K562 (cell line): ENCODE results near the gene TRAPPC2L. TPM values are rescaled to one million over a fixed set of nuclear protein-coding genes. Genes with fewer than 3 reads are reported as not detected.

ENCODE experiments used
- ATAC-seq: fragments of 200-7000 bp; cut with Tn5 transposase; 3 replicates; pipeline ENCODE4 v1.9.1; 2020; ENCODE audit warnings: moderate library complexity
- BruUV-seq: library from RNA; stranded (reverse); fragments of 400-500 nt; replicated peaks from 2 replicates; lab custom pipeline; 2021; lab: Mats Ljungman, UMichigan
- CTCF ChIA-PET: fragments of 300-600 bp; formaldehyde crosslinking; extraction: SDS; loops from one replicate; lab custom pipeline; 2021; ENCODE audit warnings: low intra/inter-chr PET ratio; lab: Yijun Ruan, JAX
- POLR2A ChIA-PET: fragments of 300-600, 350-650 bp; sonication (Branson Sonifier 250); formaldehyde crosslinking; extraction: SDS; loops from one replicate; lab custom pipeline; 2021; ENCODE audit warnings: antibody characterized with exemption, inconsistent platforms; lab: Yijun Ruan, JAX
- DNase-seq, 4 experiments: peaks; one replicate each; pipeline versions ENCODE4 v3.0.0 to v3.0.0-alpha.2; 2011 to 2018; ENCODE audit warnings: low spot score in 3 of 4, mixed read lengths in 3 of 4; ENCODE audit errors: extremely low read depth in 1 of 4
- FAIRE-seq: peaks from 2 replicates; lab custom pipeline; 2011; peaks lifted over from hg19 to GRCh38; lab: Jason Lieb, UNC
- H2AFZ ChIP-seq: 2 replicates; pipeline ENCODE4 v1.6.0; 2011; ENCODE audit warnings: low read depth, low read length, control low read depth, inconsistent platforms
- H3K27ac ChIP-seq: fragments of 200-600 bp; 3 replicates; pipeline ENCODE4 v1.8.0; 2011; ENCODE audit warnings: low read depth, mild to moderate bottlenecking, control low read depth, inconsistent platforms, low read length, moderate library complexity, mixed read lengths; ENCODE audit errors: extremely low read depth
- H3K27me3 ChIP-seq, 2 experiments: fragments of 300-600 bp in 1 of 2; 2 replicates in 1 of 2; 3 replicates in 1 of 2; pipeline versions ENCODE4 v1.6.0 to v1.8.0; 2011; ENCODE audit warnings: inconsistent platforms in 2 of 2, low read length in 2 of 2, mild to moderate bottlenecking in 1 of 2, mixed read lengths in 1 of 2, moderate library complexity in 1 of 2; ENCODE audit not compliant: control insufficient read depth in 2 of 2, insufficient read depth in 2 of 2
- H3K36me3 ChIP-seq: fragments of 300-600 bp; 3 replicates; pipeline ENCODE4 v1.8.0; 2011; ENCODE audit warnings: mild to moderate bottlenecking, low read length, inconsistent platforms; ENCODE audit not compliant: control insufficient read depth, insufficient read depth
- H3K4me1 ChIP-seq, 2 experiments: fragments of 200-600 bp in 1 of 2; replicated peaks in 1 of 2; 2 replicates in 1 of 2; 3 replicates in 1 of 2; pipeline versions ENCODE4 v1.5.1 to v1.8.0; 2011; ENCODE audit warnings: inconsistent platforms in 2 of 2, low read length in 2 of 2, mild to moderate bottlenecking in 1 of 2, mixed read lengths in 1 of 2, moderate library complexity in 1 of 2; ENCODE audit not compliant: control insufficient read depth in 2 of 2, insufficient read depth in 2 of 2
- H3K4me2 ChIP-seq: 2 replicates; pipeline ENCODE4 v1.6.1; 2011; ENCODE audit warnings: low read length, control low read depth, inconsistent platforms, mixed read lengths; ENCODE audit not compliant: insufficient read depth
- H3K4me3 ChIP-seq: fragments of 200-600 bp; sonication (generic), shearing (Covaris generic); 2 replicates; pipeline ENCODE4 v1.5.1; 2016; ENCODE audit warnings: control low read depth, inconsistent platforms
- H3K79me2 ChIP-seq: fragments of 200-600 bp; 3 replicates; pipeline ENCODE4 v1.8.0; 2011; ENCODE audit warnings: low read length, inconsistent platforms; ENCODE audit not compliant: control insufficient read depth, insufficient read depth
- H3K9ac ChIP-seq, 2 experiments: 2 replicates each; pipeline versions ENCODE4 v1.6.0 to v1.6.1; 2011; ENCODE audit warnings: low read depth in 2 of 2, low read length in 2 of 2, control low read depth in 1 of 2, inconsistent platforms in 1 of 2, mild to moderate bottlenecking in 1 of 2, mixed read lengths in 1 of 2; ENCODE audit not compliant: insufficient read depth in 1 of 2
- H3K9me1 ChIP-seq: one replicate; pipeline ENCODE4 v1.6.0; 2011; ENCODE audit warnings: inconsistent platforms, mild to moderate bottlenecking, low read length, moderate library complexity; ENCODE audit not compliant: control insufficient read depth, insufficient read depth
- H3K9me3 ChIP-seq: replicated peaks from 2 replicates; pipeline ENCODE4 v1.5.1; 2011; ENCODE audit warnings: low read depth, low read length, inconsistent platforms; ENCODE audit not compliant: control insufficient read depth, insufficient read depth
- H4K20me1 ChIP-seq: replicated peaks from 2 replicates; pipeline ENCODE4 v1.6.1; 2011; ENCODE audit warnings: low read length, inconsistent platforms, mixed read lengths; ENCODE audit not compliant: control insufficient read depth, insufficient read depth
- CREB3L1 ChIP-seq: fragments of 450-650 bp; IDR thresholded peaks from 2 replicates; pipeline ENCODE4 v1.6.1; 2014; ENCODE audit warnings: low read depth, mild to moderate bottlenecking, moderate library complexity, borderline replicate concordance
- GABPB2 ChIP-seq: fragments of 250-450 bp; sonication (Bioruptor Pico); conservative IDR thresholded peaks from 2 replicates; pipeline ENCODE4 v1.5.1; 2021; ENCODE audit warnings: mild to moderate bottlenecking
- HCFC1 ChIP-seq: IDR thresholded peaks from 2 replicates; pipeline ENCODE4 v1.6.1; 2012; ENCODE audit warnings: low read depth, low read length, improper control_type of control experiment
- HNRNPUL1 ChIP-seq: fragments of 200-400 bp; formaldehyde crosslinking; IDR thresholded peaks from 2 replicates; pipeline ENCODE4 v1.6.1; 2017; ENCODE audit warnings: low read length
- KDM1A ChIP-seq, 2 experiments: fragments of 450-650 bp; IDR thresholded peaks; 2 replicates each; pipeline ENCODE4 v1.6.1; 2016; ENCODE audit warnings: mild to moderate bottlenecking in 2 of 2
- MYC ChIP-seq, 2 experiments: fragments of 250-450 bp in 1 of 2; sonication (Bioruptor Pico) in 1 of 2; IDR thresholded peaks; 2 replicates each; pipeline versions ENCODE4 v1.5.1 to v1.6.1; 2012 to 2021; ENCODE audit warnings: low read depth in 2 of 2, borderline replicate concordance in 1 of 2, improper control_type of control experiment in 1 of 2, low read length in 1 of 2, mild to moderate bottlenecking in 1 of 2, moderate library complexity in 1 of 2
- NFE2 ChIP-seq: IDR thresholded peaks from 2 replicates; pipeline ENCODE4 v1.6.1; 2014; ENCODE audit warnings: antibody characterized with exemption, low read depth
- NR2C2 ChIP-seq, 2 experiments: fragments of 200-800 bp in 1 of 2; sonication (Bioruptor generic) in 1 of 2; sonication (generic) in 1 of 2; formaldehyde crosslinking in 1 of 2; IDR thresholded peaks; 2 replicates each; pipeline versions ENCODE4 v1.6.1 to v1.8.0; 2016 to 2022; ENCODE audit warnings: mild to moderate bottlenecking in 1 of 2, missing compliant biosample characterization in 1 of 2, missing genetic modification characterization in 1 of 2, missing genetic modification reagents in 1 of 2
- POLR2G ChIP-seq: fragments of 200-400 bp; formaldehyde crosslinking; IDR thresholded peaks from 2 replicates; pipeline ENCODE4 v1.6.1; 2017; ENCODE audit warnings: low read depth, mild to moderate bottlenecking, antibody characterized with exemption, low read length, moderate library complexity
- RBM22 ChIP-seq: fragments of 200-400 bp; formaldehyde crosslinking; IDR thresholded peaks from 2 replicates; pipeline ENCODE4 v1.6.1; 2018; ENCODE audit warnings: low read length, low read depth; ENCODE audit not compliant: poor library complexity, severe bottlenecking
- SNRNP70 ChIP-seq: fragments of 200-400 bp; formaldehyde crosslinking; optimal IDR thresholded peaks from 2 replicates; pipeline ENCODE3; 2017; ENCODE audit warnings: low read depth, low read length
- TARDBP ChIP-seq: fragments of 450-650 bp; IDR thresholded peaks from 2 replicates; pipeline ENCODE4 v1.6.1; 2016
- TFAM ChIP-seq: fragments of 250-450 bp; sonication (Bioruptor Pico); conservative IDR thresholded peaks from 2 replicates; pipeline ENCODE4 v1.5.0; 2021; ENCODE audit warnings: mild to moderate bottlenecking, moderate library complexity
- ZBTB33 ChIP-seq: sonication (generic); formaldehyde crosslinking; IDR thresholded peaks from 2 replicates; pipeline ENCODE4 v1.8.1; 2023; ENCODE audit warnings: mild to moderate bottlenecking, missing genetic modification reagents
- ZBTB9 ChIP-seq: fragments of 450-650 bp; formaldehyde crosslinking; IDR thresholded peaks from 2 replicates; pipeline ENCODE4 v1.4.0; 2020; ENCODE audit warnings: mild to moderate bottlenecking, moderate library complexity
- ZNF3 ChIP-seq: fragments of 250-450 bp; sonication (Bioruptor Pico); IDR thresholded peaks from 2 replicates; pipeline ENCODE4 v1.5.0; 2021; ENCODE audit warnings: mild to moderate bottlenecking, moderate library complexity
- ZNF41 ChIP-seq: fragments of 250-450 bp; sonication (Bioruptor Pico); conservative IDR thresholded peaks from 2 replicates; pipeline ENCODE4 v1.4.0; 2020; ENCODE audit warnings: mild to moderate bottlenecking
- WGBS: fragments of 100-300 bp; shearing (Covaris generic); methylation state at CpG from one replicate; pipeline ENCODE4 v1.1.6; 2016; ENCODE audit warnings: low coverage, mixed read lengths; ENCODE audit not compliant: insufficient coverage; ENCODE audit errors: missing lambda C conversion rate; 5-methylcytosine and 5-hydroxymethylcytosine counted together
- in situ Hi-C: fragments of 300-500 bp; cut with MboI; formaldehyde crosslinking; loops from 4 replicates; pipeline ENCODE4 v1.15.0; 2018; ENCODE audit warnings: inconsistent platforms, mixed read lengths
- intact Hi-C: fragments of 100-400 bp; cut with micrococcal nuclease; formaldehyde crosslinking; loops from 2 replicates; pipeline ENCODE4 v1.14.2; 2022
- polyA plus RNA-seq, 8 experiments: library from polyadenylated mRNA; depleted of rRNA in 4 of 8; stranded (reverse) in 5 of 8; unstranded in 3 of 8; fragments of >200 nt; fragmentation: Nextera tagmentation in 2 of 8; fragmentation: Illumina TruSeq in 1 of 8; extraction: Ambion mirVana in 2 of 8; extraction: Trizol in 1 of 8; gene quantifications; 2 replicates each; pipeline versions ENCODE4 v1.2.1 to v1.2.3, GENCODE V29; 2011 to 2014; ENCODE audit warnings: inconsistent platforms in 1 of 8, missing spikeins in 1 of 8
- total RNA-seq, 7 experiments: library from RNA; depleted of rRNA in 6 of 7; stranded (reverse); fragments of >200 nt in 6 of 7; fragmentation: Illumina TruSeq in 2 of 7; extraction: Trizol in 2 of 7; gene quantifications; 2 replicates each; pipeline versions ENCODE4 v1.2.1 to v1.2.3, GENCODE V29; 2011 to 2021; ENCODE audit warnings: low replicate concordance in 1 of 7

Gene TRAPPC2L
- total and polyA plus RNA-seq, 9 of the 15 experiments (the other 6 are each of a cell fraction or from before 2014, with no cell fraction given): 60.4 to 398 (median 97.5) TPM

- 97% methylated on average over 37 of the region's 49 CpGs for WGBS
- FAIRE-seq: no peak
- Histone ChIP-seq H3K4me3 (no peak overlapping the region), H3K4me2 (no peak overlapping the region), H3K27ac (no peak overlapping the region), H3K9me1 (no peaks in the 10 kb centered on the region), H3K4me1 (peaks cover 0 to 87% of the 10 kb centered on the region in 2 experiments; a peak in 3 of 5 replicates), H3K27me3 (no peaks in the 10 kb centered on the region), H3K79me2 (peaks cover 23% of the 10 kb centered on the region), H3K9ac (no peak overlapping the region), H3K9me3 (peaks cover 3% of the 10 kb centered on the region), H4K20me1 (no peaks in the 10 kb centered on the region), H2AFZ (no peak overlapping the region), H3K36me3 (peaks cover 100% of the 10 kb centered on the region)
- BruUV-seq: no TSS peak
- intact Hi-C loops: no loop called here
- ATAC-seq: no peak
- DNase-seq: no peak
- in situ Hi-C loops: no loop called here
- ChIA-PET POLR2A (interaction anchor here (0.6 kb wide), 1 partner anchor 214 kb away, joined by 3 read pairs; no protein-coding TSS in a partner anchor), CTCF (no interaction called here)
- TF ChIP-seq TFAM: no peak
- peak; percentile 91 for TF ChIP-seq RBM22
- TF ChIP-seq ZBTB9 (CRISPR knock-in tag): peak; percentile 29; the same call in 1 of the 2 replicates
- no peak for TF ChIP-seq SNRNP70
- TF ChIP-seq ZBTB33 (CRISPR knock-in tag): peak; percentile 55; the same call in 1 of the 2 replicates
- no peak for TF ChIP-seq GABPB2 (CRISPR knock-in tag)
- TF ChIP-seq POLR2G: peak; percentile 38
- no peak for TF ChIP-seq KDM1A (IDR thresholded peaks at IDR 0.05)
- no peak for TF ChIP-seq TARDBP
- TF ChIP-seq HCFC1: no peak
- TF ChIP-seq NFE2: no peak
- no peak for TF ChIP-seq HNRNPUL1
- no peak for TF ChIP-seq ZNF3
- TF ChIP-seq ZNF41 (CRISPR knock-in tag): no peak
- no peak for TF ChIP-seq MYC (IDR thresholded peaks at IDR 0.05; ENCODE audit: low read depth, low read length)
- TF ChIP-seq MYC (CRISPR knock-in tag; IDR thresholded peaks at IDR 0.05; ENCODE audit: borderline replicate concordance, low read depth): no peak
- TF ChIP-seq CREB3L1: no peak
- TF ChIP-seq NR2C2 (CRISPR knock-in tag; IDR thresholded peaks at IDR 0.05): no peak
- TF ChIP-seq NR2C2 (tag; IDR thresholded peaks at IDR 0.05): no peak
These were observed 26.4 kb downstream of the TRAPPC2L start for GRCh38 chr16:88883117-88883895.
